SK-N-SH (cell line): ENCODE results near the gene GIGYF1. TPM values are rescaled to one million over a fixed set of nuclear protein-coding genes. Genes with fewer than 3 reads are reported as not detected.

Experiments used
- CTCF ChIA-PET: fragments of 300-600, 350-600 bp; formaldehyde crosslinking; extraction: SDS; loops from one replicate; lab custom pipeline; 2021; lab: Yijun Ruan, JAX
- POLR2A ChIA-PET: fragments of 350-600 bp; sonication (Branson Sonifier 250); formaldehyde crosslinking; extraction: SDS; loops from one replicate; lab custom pipeline; 2020; ENCODE audit warnings: antibody characterized with exemption, inconsistent platforms; lab: Yijun Ruan, JAX
- DNase-seq: peaks from one replicate; pipeline ENCODE4 v3.0.0; 2012
- H2AFZ ChIP-seq: fragments of 200-600 bp; sonication (generic); 2 replicates; pipeline ENCODE4 v1.8.1; 2016; ENCODE audit warnings: antibody characterized with exemption, mild to moderate bottlenecking, low read depth
- H3F3A ChIP-seq: fragments of 200-600 bp; sonication (generic); replicated peaks from 2 replicates; pipeline ENCODE3; 2016; ENCODE audit warnings: antibody characterized with exemption, mild to moderate bottlenecking; ENCODE audit not compliant: insufficient read depth
- H3K27ac ChIP-seq, 2 experiments: fragments of 200-500 bp in 1 of 2; fragments of 200-600 bp in 1 of 2; sonication (Bioruptor generic) in 1 of 2; sonication (generic), shearing (Covaris generic) in 1 of 2; 2 replicates each; pipeline versions ENCODE4 v1.5.1 to v1.6.1; 2014 to 2016; ENCODE audit warnings: low read depth in 2 of 2, inconsistent platforms in 1 of 2, low read length in 1 of 2, mild to moderate bottlenecking in 1 of 2, mixed read lengths in 1 of 2
- H3K27me3 ChIP-seq: fragments of 200-600 bp; sonication (generic), shearing (Covaris generic); 2 replicates; pipeline ENCODE4 v1.6.1; 2016; ENCODE audit warnings: mixed run types; ENCODE audit not compliant: insufficient read depth
- H3K36me3 ChIP-seq, 2 experiments: fragments of 200-500 bp in 1 of 2; fragments of 200-600 bp in 1 of 2; sonication (Bioruptor generic) in 1 of 2; sonication (generic) in 1 of 2; replicated peaks in 1 of 2; 2 replicates each; pipeline versions ENCODE3 to v1.5.1; 2014 to 2016; ENCODE audit warnings: low read length in 1 of 2, mild to moderate bottlenecking in 1 of 2; ENCODE audit not compliant: insufficient read depth in 2 of 2, control insufficient read depth in 1 of 2
- H3K4me1 ChIP-seq, 2 experiments: fragments of 200-500 bp in 1 of 2; fragments of 200-600 bp in 1 of 2; sonication (Bioruptor generic) in 1 of 2; sonication (generic), shearing (Covaris generic) in 1 of 2; 2 replicates each; pipeline versions ENCODE4 v1.5.1 to v1.6.1; 2014 to 2016; ENCODE audit warnings: low read depth in 1 of 2, low read length in 1 of 2, mixed run types in 1 of 2; ENCODE audit not compliant: insufficient read depth in 2 of 2, control insufficient read depth in 1 of 2
- H3K4me2 ChIP-seq: fragments of 200-600 bp; sonication (generic), shearing (Covaris generic); 2 replicates; pipeline ENCODE4 v1.6.1; 2017; ENCODE audit warnings: mixed run types
- H3K4me3 ChIP-seq, 2 experiments: fragments of 200-500 bp in 1 of 2; fragments of 200-600 bp in 1 of 2; sonication (Bioruptor generic) in 1 of 2; sonication (generic), shearing (Covaris generic) in 1 of 2; 2 replicates each; pipeline versions ENCODE4 v1.5.1 to v1.8.1; 2014 to 2016; ENCODE audit warnings: low read depth in 2 of 2, inconsistent platforms in 1 of 2, low read length in 1 of 2, mild to moderate bottlenecking in 1 of 2, mixed read lengths in 1 of 2, moderate library complexity in 1 of 2
- H3K79me2 ChIP-seq: fragments of 200-600 bp; sonication (generic); 2 replicates; pipeline ENCODE4 v1.8.1; 2017; ENCODE audit warnings: mild to moderate bottlenecking; ENCODE audit not compliant: insufficient read depth
- H3K9ac ChIP-seq: fragments of 200-600 bp; sonication (generic); 2 replicates; pipeline ENCODE4 v1.6.1; 2017; ENCODE audit warnings: mixed run types
- H3K9me2 ChIP-seq: fragments of 200-600 bp; sonication (generic); 2 replicates; pipeline ENCODE4 v1.6.1; 2017; ENCODE audit warnings: mixed run types
- H3K9me3 ChIP-seq: fragments of 200-600 bp; sonication (generic); 2 replicates; pipeline ENCODE4 v1.6.1; 2017; ENCODE audit warnings: mixed run types, mild to moderate bottlenecking, moderate library complexity
- H4K20me1 ChIP-seq: fragments of 200-600 bp; sonication (generic); 2 replicates; pipeline ENCODE4 v1.6.1; 2017; ENCODE audit warnings: mild to moderate bottlenecking, mixed run types; ENCODE audit not compliant: insufficient read depth
- CHD2 ChIP-seq: fragments of 150-350 bp; IDR thresholded peaks from 2 replicates; pipeline ENCODE4 v1.6.1; 2018; ENCODE audit warnings: low read length; ENCODE audit not compliant: partially characterized antibody
- CTCF ChIP-seq: fragments of 200-600 bp; sonication (generic); IDR thresholded peaks from 2 replicates; pipeline ENCODE4 v1.6.1; 2017; ENCODE audit warnings: antibody characterized with exemption, mild to moderate bottlenecking, moderate library complexity
- EP300 ChIP-seq, 2 experiments: IDR thresholded peaks; 2 replicates each; pipeline versions ENCODE4 v1.4.0 to v1.6.1; 2012; ENCODE audit warnings: borderline replicate concordance in 1 of 2, low read depth in 1 of 2, low read length in 1 of 2
- FOSL2 ChIP-seq: IDR thresholded peaks from 2 replicates; pipeline ENCODE4 v1.4.0; 2012; ENCODE audit warnings: low read depth, mild to moderate bottlenecking, moderate library complexity, borderline replicate concordance
- GABPA ChIP-seq: IDR thresholded peaks from 2 replicates; pipeline ENCODE4 v1.4.0; 2012; ENCODE audit warnings: low read depth, mild to moderate bottlenecking
- GATA2 ChIP-seq: sonication (generic); formaldehyde crosslinking; IDR thresholded peaks from 2 replicates; pipeline ENCODE4 v1.5.0; 2020; ENCODE audit warnings: mild to moderate bottlenecking, missing genetic modification reagents
- JUND ChIP-seq: IDR thresholded peaks from 2 replicates; pipeline ENCODE4 v1.4.0; 2012
- MEF2A ChIP-seq: IDR thresholded peaks from 2 replicates; pipeline ENCODE4 v1.4.0; 2012; ENCODE audit warnings: low read depth, borderline replicate concordance
- MXI1 ChIP-seq: IDR thresholded peaks from 2 replicates; pipeline ENCODE4 v1.6.1; 2012; ENCODE audit warnings: mild to moderate bottlenecking, low read depth, low read length, improper control_type of control experiment
- RAD21 ChIP-seq: IDR thresholded peaks from 2 replicates; pipeline ENCODE4 v1.6.1; 2012; ENCODE audit warnings: mild to moderate bottlenecking, low read length
- RCOR1 ChIP-seq: fragments of 150-350 bp; IDR thresholded peaks from 2 replicates; pipeline ENCODE4 v1.6.1; 2017; ENCODE audit warnings: antibody characterized with exemption, low read length
- SIN3A ChIP-seq: IDR thresholded peaks from 2 replicates; pipeline ENCODE4 v1.6.1; 2012; ENCODE audit warnings: low read depth, mild to moderate bottlenecking, low read length, moderate library complexity, borderline replicate concordance
- TAF1 ChIP-seq: IDR thresholded peaks from 2 replicates; pipeline ENCODE4 v1.6.1; 2012; ENCODE audit warnings: low read depth, mild to moderate bottlenecking, low read length, moderate library complexity, borderline replicate concordance
- TCF12 ChIP-seq: IDR thresholded peaks from 2 replicates; pipeline ENCODE4 v1.4.0; 2012
- TEAD4 ChIP-seq: IDR thresholded peaks from 2 replicates; pipeline ENCODE4 v1.4.0; 2012; ENCODE audit warnings: mild to moderate bottlenecking, borderline replicate concordance; ENCODE audit not compliant: insufficient read depth
- YY1 ChIP-seq: IDR thresholded peaks from 2 replicates; pipeline ENCODE4 v1.4.0; 2012; ENCODE audit warnings: low read depth, mild to moderate bottlenecking
- WGBS: methylation state at CpG from one replicate; pipeline ENCODE4 v1.1.6; 2017; ENCODE audit warnings: low lambda C conversion rate; 5-methylcytosine and 5-hydroxymethylcytosine counted together
- polyA plus RNA-seq, 3 experiments: library from polyadenylated mRNA; depleted of rRNA; stranded (reverse); fragments of >200 nt; gene quantifications; 2 replicates each; pipeline ENCODE4 v1.2.3, GENCODE V29; 2012
- TF ChIP-seq, protein P1 (sequence below): fragments of 150-350 bp; IDR thresholded peaks from 2 replicates; pipeline ENCODE4 v1.6.1; 2016; ENCODE audit warnings: mild to moderate bottlenecking, low read depth, low read length
- TF ChIP-seq, protein P2 (sequence below): IDR thresholded peaks from 2 replicates; pipeline ENCODE4 v1.4.0; 2012; ENCODE audit warnings: low read depth

The GIGYF1 gene
- polyA plus RNA-seq, 1 of the 3 experiments (the other 2 are of a cell fraction), result 19.4 TPM

DNA sequence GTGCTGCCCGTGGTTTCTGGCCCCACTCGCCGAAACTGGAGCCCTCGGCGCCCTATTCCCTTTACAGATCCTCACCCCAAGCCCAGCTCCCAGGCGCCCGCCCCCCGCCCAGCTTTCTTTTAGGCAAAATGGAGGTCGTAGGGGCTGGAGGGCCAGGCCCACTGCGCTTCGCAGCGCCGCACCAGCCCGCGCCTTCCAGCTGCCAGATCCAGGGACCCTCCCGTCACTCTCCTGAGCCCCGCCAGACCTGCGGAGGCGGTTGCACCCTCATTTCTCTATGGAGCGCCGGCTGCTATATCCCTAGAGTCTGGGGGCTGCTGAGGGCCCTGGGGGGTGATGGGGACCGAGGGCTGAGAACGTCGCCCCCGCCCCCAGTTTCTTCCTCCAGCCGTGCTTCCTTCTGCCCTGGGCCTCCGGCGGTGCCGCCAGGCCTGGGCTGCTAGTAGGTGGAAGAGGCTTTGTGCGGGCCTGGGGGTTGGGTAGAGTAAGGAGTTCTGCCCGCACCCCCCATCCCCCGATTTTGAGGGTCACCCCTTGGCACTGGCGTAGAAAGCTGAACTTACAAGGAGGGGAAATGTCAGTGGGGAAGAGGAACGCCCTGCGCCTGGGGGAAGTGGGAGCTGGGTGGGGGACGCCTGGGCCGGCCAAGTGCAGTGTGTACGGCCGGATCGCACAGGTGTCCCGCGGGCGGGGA, 19.5 kb downstream of the GIGYF1 start:
- ChIA-PET CTCF (interaction anchor here (0.7 to 10.5 kb wide), 7 partner anchors 12 to 115 kb away, joined by 3 to 227 read pairs (median 3); partner anchors contain the start of genes ACTL6B, GIGYF1 and POP7), POLR2A (interaction anchor here (0.8 to 6.3 kb wide), 5 partner anchors 9 to 72 kb away, joined by 3 to 23 read pairs (median 5); partner anchors contain the start of genes ACTL6B, MOSPD3 and PCOLCE)
- TF ChIP-seq TAF1 (peak; percentile 15; the same call in 1 of the 2 replicates), CHD2 (no peak), TEAD4 (no peak), CTCF (no peak), YY1 (0 out of 2 replicates have a peak, but pooled peaks have one; percentile 34)
- peaks cover 39% of the 10 kb centered on the region for H4K20me1 ChIP-seq
- no peaks in the 10 kb centered on the region for H3K9me3 ChIP-seq
- peaks cover 0 to 30% of the 10 kb centered on the region in 2 experiments; a peak in 1 of 4 replicates for H3K4me1 ChIP-seq
- H3K27me3 ChIP-seq, result no peaks in the 10 kb centered on the region
- peak overlapping the region; percentile 87 for H3K9ac ChIP-seq
- H3K4me2 ChIP-seq, result peak overlapping the region; percentile 95
- peaks cover 37% of the 10 kb centered on the region for H3F3A ChIP-seq
- H3K4me3 ChIP-seq, result peak overlapping the region; percentile 83 to 98
- peak; percentile 68 for DNase-seq
- H3K9me2 ChIP-seq, result no peaks in the 10 kb centered on the region
- WGBS, result 2% methylated on average over 42 of the region's 43 CpGs
- no peak overlapping the region for H2AFZ ChIP-seq
- peaks cover 44% of the 10 kb centered on the region for H3K79me2 ChIP-seq
- peaks cover 18 to 29% of the 10 kb centered on the region in 2 experiments for H3K36me3 ChIP-seq
- peak overlapping the region; percentile 90 to 94 for H3K27ac ChIP-seq

- H2AFZ ChIP-seq, result peak overlapping the region; percentile 75; the same call in 1 of the 2 replicates
- peaks cover 31% of the 10 kb centered on the region for H3F3A ChIP-seq
- no peaks in the 10 kb centered on the region for H3K9me3 ChIP-seq
- 0% methylated on average over 22 of the region's 34 CpGs for WGBS
- CTCF ChIA-PET, result interaction anchor here (0.7 to 10.5 kb wide), 7 partner anchors 12 to 45 kb away, joined by 3 to 227 read pairs (median 5); partner anchors contain the start of genes ACTL6B, GIGYF1 and POP7
- H3K27ac ChIP-seq, result peak overlapping the region; percentile 90 to 94
- H3K36me3 ChIP-seq, result peaks cover 13 to 23% of the 10 kb centered on the region in 2 experiments
- peak overlapping the region; percentile 87 for H3K9ac ChIP-seq
- H3K4me2 ChIP-seq, result peak overlapping the region; percentile 95
- H3K27me3 ChIP-seq, result no peaks in the 10 kb centered on the region
- POLR2A ChIA-PET, result interaction anchor here (0.8 to 6.3 kb wide), 4 partner anchors 9 to 61 kb away, joined by 3 to 23 read pairs (median 6); partner anchors contain the start of genes ACTL6B and MOSPD3
- DNase-seq, result peak; percentile 69
- peaks cover 0 to 24% of the 10 kb centered on the region in 2 experiments; a peak in 1 of 4 replicates for H3K4me1 ChIP-seq
- H3K4me3 ChIP-seq, result peak overlapping the region; percentile 83 to 98
- peaks cover 33% of the 10 kb centered on the region for H4K20me1 ChIP-seq
- no peaks in the 10 kb centered on the region for H3K9me2 ChIP-seq
- peaks cover 44% of the 10 kb centered on the region for H3K79me2 ChIP-seq
- TF ChIP-seq SIN3A, result 0 out of 2 replicates have a peak, but pooled peaks have one; percentile 9
- no peak for TF ChIP-seq TCF12
- TF ChIP-seq TEAD4, result no peak
- no peak for TF ChIP-seq MEF2A
- TF ChIP-seq RAD21, result no peak
- TF ChIP-seq CHD2, result no peak
- no peak for TF ChIP-seq FOSL2
- TF ChIP-seq GATA2 (CRISPR knock-in tag), result no peak
- TF ChIP-seq, protein P1, sequence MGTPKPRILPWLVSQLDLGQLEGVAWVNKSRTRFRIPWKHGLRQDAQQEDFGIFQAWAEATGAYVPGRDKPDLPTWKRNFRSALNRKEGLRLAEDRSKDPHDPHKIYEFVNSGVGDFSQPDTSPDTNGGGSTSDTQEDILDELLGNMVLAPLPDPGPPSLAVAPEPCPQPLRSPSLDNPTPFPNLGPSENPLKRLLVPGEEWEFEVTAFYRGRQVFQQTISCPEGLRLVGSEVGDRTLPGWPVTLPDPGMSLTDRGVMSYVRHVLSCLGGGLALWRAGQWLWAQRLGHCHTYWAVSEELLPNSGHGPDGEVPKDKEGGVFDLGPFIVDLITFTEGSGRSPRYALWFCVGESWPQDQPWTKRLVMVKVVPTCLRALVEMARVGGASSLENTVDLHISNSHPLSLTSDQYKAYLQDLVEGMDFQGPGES, result no peak
- TF ChIP-seq GABPA, result peak; percentile 37; the same call in 1 of the 2 replicates
- no peak for TF ChIP-seq EP300 (IDR thresholded peaks at IDR 0.05; ENCODE audit: borderline replicate concordance in 1 of 2, low read depth in 1 of 2, low read length in 1 of 2)
- TF ChIP-seq JUND, result no peak
- TF ChIP-seq RCOR1, result no peak
- no peak for TF ChIP-seq YY1
- no peak for TF ChIP-seq TAF1
- TF ChIP-seq, protein P2, sequence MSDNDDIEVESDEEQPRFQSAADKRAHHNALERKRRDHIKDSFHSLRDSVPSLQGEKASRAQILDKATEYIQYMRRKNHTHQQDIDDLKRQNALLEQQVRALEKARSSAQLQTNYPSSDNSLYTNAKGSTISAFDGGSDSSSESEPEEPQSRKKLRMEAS, result peak; percentile 27; the same call in 1 of the 2 replicates
- TF ChIP-seq CTCF, result no peak
- TF ChIP-seq MXI1, result no peak
These were observed 20.1 kb downstream of the GIGYF1 start for GRCh38 chr7:100673942-100674410.
